ENCODE measurements around the gene HIVEP3.

- TF ChIP-seq CTCF (IDR thresholded peaks at IDR 0.05; ENCODE audit: low read length), result no peak
- no peak for TF ChIP-seq EZH2 (IDR thresholded peaks at IDR 0.05; ENCODE audit: borderline replicate concordance, low read length)
Measured at GRCh38 chr1:41807390-41807789, 111.3 kb downstream of the HIVEP3 start.

Data from OCI-LY1 (cell line).